Fibroblast of peridontal ligament (primary cell): Measurements from ENCODE around the gene MAST4.
"Not testable (repeated sequence)": the region's sequence is repeated elsewhere in the genome, so short reads cannot be mapped to it uniquely, and the experiment has no call there.

Source experiments
- DNase-seq: peaks from one replicate; pipeline ENCODE4 v3.0.0-alpha.2; 2010; ENCODE audit errors: extremely low read depth

The MAST4 gene

GRCh38 chr5:66810151-66810550 is 214.0 kb downstream of the MAST4 start:
- no peak for DNase-seq

GRCh38 chr5:66810848-66811261 is 214.7 kb downstream of the MAST4 start:
- DNase-seq, result no peak

GRCh38 chr5:66812291-66812690 is 216.1 kb downstream of the MAST4 start:
- no peak for DNase-seq

GRCh38 chr5:66813306-66813705 is 217.1 kb downstream of the MAST4 start:
- no peak for DNase-seq

- peak; percentile 66 for DNase-seq
These were observed 218.2 kb downstream of the MAST4 start for GRCh38 chr5:66814146-66814991.

- no peak for DNase-seq
These were observed 222.2 kb downstream of the MAST4 start for GRCh38 chr5:66818304-66818934.

GRCh38 chr5:66818935-66819328 is 222.7 kb downstream of the MAST4 start:
- no peak for DNase-seq

GRCh38 chr5:66820630-66821207 is 224.5 kb downstream of the MAST4 start:
- DNase-seq, result no peak

- no peak for DNase-seq
These were observed 225.7 kb downstream of the MAST4 start for GRCh38 chr5:66821688-66822429.

GRCh38 chr5:66822906-66823305 is 226.7 kb downstream of the MAST4 start:
- not testable (repeated sequence) for DNase-seq

- no peak for DNase-seq
These were observed 228.3 kb downstream of the MAST4 start for GRCh38 chr5:66824476-66824875.

- DNase-seq, result no peak
These were observed 230.1 kb downstream of the MAST4 start for GRCh38 chr5:66826263-66826662.

GRCh38 chr5:66826696-66827095 is 230.5 kb downstream of the MAST4 start:
- no peak for DNase-seq

- DNase-seq, result no peak
These were observed 231.9 kb downstream of the MAST4 start for GRCh38 chr5:66828046-66828547.

- DNase-seq, result peak; percentile 66
These were observed 232.6 kb downstream of the MAST4 start for GRCh38 chr5:66828548-66829357.

GRCh38 chr5:66829358-66829674 is 233.1 kb downstream of the MAST4 start:
- no peak for DNase-seq

- DNase-seq, result no peak
These were observed 233.6 kb downstream of the MAST4 start for GRCh38 chr5:66829826-66830225.

GRCh38 chr5:66830636-66831035 is 234.4 kb downstream of the MAST4 start:
- no peak for DNase-seq

- DNase-seq, result no peak
These were observed 243.5 kb downstream of the MAST4 start for GRCh38 chr5:66839636-66840185.

GRCh38 chr5:66840511-66841013 is 244.4 kb downstream of the MAST4 start:
- DNase-seq, result no peak

- DNase-seq, result no peak
These were observed 245.1 kb downstream of the MAST4 start for GRCh38 chr5:66841264-66841663.
